Adrenal gland (tissue), 12 donors: ENCODE data around the gene PTP4A1. TPM values are rescaled to one million over a fixed set of nuclear protein-coding genes. Genes with fewer than 3 reads are reported as not detected.

Source experiments
- DNase-seq, 7 donors: peaks; one replicate each; pipeline ENCODE4 v3.0.0-alpha.2; 2019 to 2020
- H3K27ac ChIP-seq, 5 donors: fragments of 200-600 bp; sonication (generic) in 4 of 5; 1 replicate in 3 of 5; 2 replicates in 2 of 5; pipeline versions ENCODE4 v1.5.1 to v1.8.0; 2016 to 2020; ENCODE audit warnings: mild to moderate bottlenecking in 1 of 5
- H3K27me3 ChIP-seq: fragments of 200-600 bp; 2 replicates; pipeline ENCODE4 v1.8.0; 2021
- H3K36me3 ChIP-seq, 2 donors: fragments of 200-600 bp; replicated peaks in 1 of 2; 1 replicate in 1 of 2; 2 replicates in 1 of 2; pipeline versions ENCODE4 v1.5.1 to v1.8.0; 2018 to 2022
- H3K4me1 ChIP-seq, 2 donors: fragments of 200-600 bp; replicated peaks in 1 of 2; 1 replicate in 1 of 2; 2 replicates in 1 of 2; pipeline versions ENCODE4 v1.5.1 to v1.8.0; 2018 to 2021
- H3K4me3 ChIP-seq, 4 donors: fragments of 200-600 bp; sonication (generic) in 3 of 4; one replicate each; pipeline ENCODE4 v1.5.1; 2016 to 2018
- H3K9me3 ChIP-seq, 3 donors: fragments of 200-600 bp; sonication (generic) in 1 of 3; replicated peaks in 1 of 3; 1 replicate in 2 of 3; 2 replicates in 1 of 3; pipeline versions ENCODE4 v1.5.1 to v1.8.0; 2016 to 2021
- POLR2A ChIP-seq, 2 donors: fragments of 450-650 bp; IDR thresholded peaks; one replicate each; pipeline ENCODE4 v1.6.1; 2017; ENCODE audit warnings: antibody characterized with exemption in 2 of 2, mild to moderate bottlenecking in 2 of 2, moderate library complexity in 1 of 2
- WGBS, 4 donors: extraction: QIAGEN DNeasy Blood & Tissue Kit in 2 of 4; methylation state at CpG; one replicate each; pipeline versions ENCODE4 v1.1.5 to v1.1.7; 2013 to 2017; 5-methylcytosine and 5-hydroxymethylcytosine counted together
- intact Hi-C, 2 donors: fragments of 100-400 bp; cut with DNase I; formaldehyde crosslinking; loops; one replicate each; pipeline versions ENCODE4 v1.14.1 to v1.15.0; 2022 to 2023
- polyA plus RNA-seq, 3 donors: library from polyadenylated mRNA; stranded (reverse); fragments of 200-250 nt in 2 of 3; fragments of 350-450 nt in 1 of 3; fragmentation: Illumina TruSeq in 1 of 3; extraction: RNeasy Lipid Tissue Mini Kit (QIAGEN cat#74804) in 1 of 3; gene quantifications; one replicate each; pipeline ENCODE4 v1.2.3, GENCODE V29; 2013 to 2014
- total RNA-seq, 9 donors: library from RNA; depleted of rRNA in 4 of 9; stranded (reverse); fragments of >200 nt in 4 of 9; fragments of 120-200 nt in 1 of 9; fragmentation: NEBNext Ultra II Directional in 1 of 9; extraction: Animal tissue kit (Norgen Biotek cat#: 25700) in 1 of 9; gene quantifications; one replicate each; pipeline versions ENCODE4 v1.1.0 to v1.2.4, GENCODE V29; 2013 to 2023
- TF ChIP-seq, protein P1 (sequence below), 6 experiments: fragments of 450-650 bp in 4 of 6; fragments of 200-600 bp in 2 of 6; sonication (generic) in 1 of 6; IDR thresholded peaks; 1 replicate in 5 of 6; 2 replicates in 1 of 6; pipeline versions ENCODE4 v1.5.1 to v1.8.0; 2016 to 2021; ENCODE audit warnings: antibody characterized with exemption in 6 of 6, mild to moderate bottlenecking in 2 of 6, moderate library complexity in 1 of 6
- donor health status: healthy with polysubstance abuse.
- donor health status: Bipolar disorder and iron deficiency.
- donor health status: DM: yes; HTN: yes; CAD: no.
- donor health status: DM: no; HTN: no; CAD: no.
- donor health status: DM: no; HTN: no; CAD: no.
- donor health status: DM: yes; HTN: yes; CAD: no.

The PTP4A1 gene
- total and polyA plus RNA-seq, 12 donors = 5.7 to 194 (median 59.7) TPM

- H3K27ac ChIP-seq = no peak overlapping the region
- H3K36me3 ChIP-seq = no peaks in the 10 kb centered on the region
- intact Hi-C loops = loop anchor here in 1 of 2 donors (5.0 kb wide), 1 partner anchor 165 kb away; no protein-coding TSS in a partner anchor
- peaks cover 0 to 12% of the 10 kb centered on the region in 2 donors for H3K4me1 ChIP-seq
- peak overlapping the region in 2 of 4 donors; percentile 38 to 59 for H3K4me3 ChIP-seq
- H3K27me3 ChIP-seq = no peaks in the 10 kb centered on the region
- WGBS, 4 donors = 43 to 47% (median 45%) methylated on average over 6 of the region's 6 CpGs
- DNase-seq = no peak
- TF ChIP-seq, protein P1, sequence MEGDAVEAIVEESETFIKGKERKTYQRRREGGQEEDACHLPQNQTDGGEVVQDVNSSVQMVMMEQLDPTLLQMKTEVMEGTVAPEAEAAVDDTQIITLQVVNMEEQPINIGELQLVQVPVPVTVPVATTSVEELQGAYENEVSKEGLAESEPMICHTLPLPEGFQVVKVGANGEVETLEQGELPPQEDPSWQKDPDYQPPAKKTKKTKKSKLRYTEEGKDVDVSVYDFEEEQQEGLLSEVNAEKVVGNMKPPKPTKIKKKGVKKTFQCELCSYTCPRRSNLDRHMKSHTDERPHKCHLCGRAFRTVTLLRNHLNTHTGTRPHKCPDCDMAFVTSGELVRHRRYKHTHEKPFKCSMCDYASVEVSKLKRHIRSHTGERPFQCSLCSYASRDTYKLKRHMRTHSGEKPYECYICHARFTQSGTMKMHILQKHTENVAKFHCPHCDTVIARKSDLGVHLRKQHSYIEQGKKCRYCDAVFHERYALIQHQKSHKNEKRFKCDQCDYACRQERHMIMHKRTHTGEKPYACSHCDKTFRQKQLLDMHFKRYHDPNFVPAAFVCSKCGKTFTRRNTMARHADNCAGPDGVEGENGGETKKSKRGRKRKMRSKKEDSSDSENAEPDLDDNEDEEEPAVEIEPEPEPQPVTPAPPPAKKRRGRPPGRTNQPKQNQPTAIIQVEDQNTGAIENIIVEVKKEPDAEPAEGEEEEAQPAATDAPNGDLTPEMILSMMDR (IDR thresholded peaks at IDR 0.05) = no peak
- TF ChIP-seq POLR2A (IDR thresholded peaks at IDR 0.05) = no peak
- no peaks in the 10 kb centered on the region for H3K9me3 ChIP-seq
These were observed 25.1 kb downstream of the PTP4A1 start for GRCh38 chr6:63597141-63598048.

DNA sequence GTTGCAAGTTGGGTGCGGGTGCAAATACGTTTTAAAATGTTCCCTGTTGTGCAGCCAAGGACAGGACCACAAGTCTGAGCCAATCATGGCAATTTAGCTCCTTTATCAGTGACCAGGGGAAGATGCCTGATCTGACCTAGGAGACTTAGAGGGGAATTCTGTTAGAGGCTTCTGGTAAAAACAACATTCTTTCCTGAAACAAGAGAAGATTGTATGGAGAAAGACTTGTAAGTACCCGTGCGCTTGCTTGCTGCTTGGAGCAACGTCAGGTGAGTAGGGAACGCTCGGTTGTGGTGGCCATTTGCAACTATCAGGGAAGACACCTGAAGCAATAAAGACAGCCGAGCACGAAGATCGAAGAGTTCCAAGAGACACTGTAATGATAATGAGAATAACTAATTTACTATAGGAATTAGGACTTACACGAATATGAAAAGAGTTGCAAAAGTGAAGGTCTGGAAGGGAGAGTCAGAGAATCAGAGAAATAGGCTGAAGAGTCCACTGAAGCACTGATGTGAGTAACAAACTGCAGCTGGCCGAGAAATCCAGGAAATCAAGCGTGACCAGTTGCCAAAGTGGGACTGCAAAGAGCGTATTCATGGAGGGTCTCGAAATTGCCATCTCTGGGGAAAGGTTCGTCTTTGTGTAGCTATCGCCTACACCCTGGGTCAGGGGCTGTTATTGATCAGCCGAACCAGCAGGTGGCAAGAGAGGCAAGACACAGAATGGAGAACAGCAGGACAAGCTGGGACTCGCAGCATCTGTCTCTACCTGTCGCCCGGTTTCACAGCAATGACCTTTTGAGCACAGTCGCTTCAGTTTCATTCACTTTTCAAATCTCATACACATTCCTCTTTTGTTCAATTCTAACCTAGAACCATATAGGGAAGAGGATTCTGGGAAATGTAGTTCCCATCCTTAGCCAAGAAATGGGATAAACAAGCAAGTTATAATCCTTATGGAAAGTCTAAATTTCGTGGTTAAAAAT lies 26.1 kb downstream of the PTP4A1 start:
- Histone ChIP-seq H3K27ac (peak overlapping the region in 1 of 5 donors; percentile 35), H3K9me3 (no peaks in the 10 kb centered on the region), H3K27me3 (no peaks in the 10 kb centered on the region), H3K4me1 (peaks cover 0 to 12% of the 10 kb centered on the region in 2 donors), H3K4me3 (peak overlapping the region in 2 of 4 donors; percentile 38 to 59), H3K36me3 (no peaks in the 10 kb centered on the region)
- DNase-seq = peak; percentile 69 to 84 (median 73)
- TF ChIP-seq, protein P1 (IDR thresholded peaks at IDR 0.05) = peak; percentile 66 to 95 (median 88)
- TF ChIP-seq POLR2A (IDR thresholded peaks at IDR 0.05) = no peak
- intact Hi-C loops = loop anchor here in 1 of 2 donors (5.0 kb wide), 1 partner anchor 164 kb away; no protein-coding TSS in a partner anchor
- 1 to 5% (median 2%) methylated on average over 21 to 23 of the region's 23 CpGs for WGBS, 4 donors

DNA sequence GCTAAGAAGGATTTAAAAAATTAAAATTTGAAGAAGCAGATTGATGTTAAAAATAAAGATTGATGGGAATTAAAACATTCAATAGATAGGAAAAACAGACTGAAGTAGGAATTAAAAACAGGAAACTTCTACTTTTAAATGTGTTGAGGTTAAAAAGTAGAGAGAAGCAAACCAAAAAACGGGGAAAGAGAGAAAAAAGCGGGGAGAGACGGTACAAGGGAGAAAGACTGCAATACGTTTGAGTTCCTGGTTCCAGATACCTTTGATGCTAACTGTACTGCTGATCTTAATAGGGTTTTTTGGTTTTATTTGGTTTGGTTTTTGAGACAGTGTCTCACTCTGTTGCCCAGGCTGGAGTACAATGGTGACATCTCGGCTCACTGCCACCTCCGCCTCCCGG lies 27.0 kb downstream of the PTP4A1 start:
- Histone ChIP-seq H3K27ac (no peak overlapping the region), H3K9me3 (no peaks in the 10 kb centered on the region), H3K4me1 (peaks cover 0 to 12% of the 10 kb centered on the region in 2 donors), H3K27me3 (no peaks in the 10 kb centered on the region), H3K4me3 (no peak overlapping the region), H3K36me3 (no peaks in the 10 kb centered on the region)
- DNase-seq = no peak
- no peak for TF ChIP-seq POLR2A (IDR thresholded peaks at IDR 0.05)
- TF ChIP-seq, protein P1 (IDR thresholded peaks at IDR 0.05) = no peak
- WGBS, 4 donors = 73 to 89% (median 84%) methylated on average over 7 of the region's 7 CpGs
- intact Hi-C loops = loop anchor here in 1 of 2 donors (5.0 kb wide), 1 partner anchor 163 kb away; no protein-coding TSS in a partner anchor
